Cardiac fibroblast (primary cell): ENCODE measurements around the gene GLRX3.

Experiments used
- DNase-seq, 2 donors: peaks; one replicate each; pipeline versions ENCODE4 v3.0.0 to v3.0.0-alpha.2; 2010; ENCODE audit warnings: low read depth in 2 of 2
- H3K4me3 ChIP-seq, 2 donors: replicated peaks in 1 of 2; 1 replicate in 1 of 2; 2 replicates in 1 of 2; pipeline ENCODE4 v1.5.1; 2011; ENCODE audit warnings: low read depth in 2 of 2, low read length in 2 of 2, mild to moderate bottlenecking in 2 of 2, moderate library complexity in 1 of 2
- CTCF ChIP-seq: IDR thresholded peaks from one replicate; pipeline ENCODE4 v1.5.1; 2011; ENCODE audit warnings: low read depth, mild to moderate bottlenecking, low read length, inconsistent platforms

GLRX3 gene

GRCh38 chr10:130189608-130190054 lies 53.4 kb downstream of the GLRX3 start:
- no peak for DNase-seq
- H3K4me3 ChIP-seq = no peak overlapping the region
- TF ChIP-seq CTCF = no peak

GRCh38 chr10:130190055-130190736 lies 54.0 kb downstream of the GLRX3 start:
- TF ChIP-seq CTCF = peak; percentile 71
- peak overlapping the region; percentile 42 to 58 for H3K4me3 ChIP-seq
- DNase-seq = peak; percentile 84 to 91

- TF ChIP-seq CTCF = no peak
- H3K4me3 ChIP-seq = peak overlapping the region; percentile 42 to 58
- no peak for DNase-seq
Observed at GRCh38 chr10:130190737-130191115, 54.5 kb downstream of the GLRX3 start.

- no peak overlapping the region for H3K4me3 ChIP-seq
- DNase-seq = no peak
Observed at GRCh38 chr10:130191380-130191779, 55.2 kb downstream of the GLRX3 start.

GRCh38 chr10:130192276-130192848 lies 56.2 kb downstream of the GLRX3 start:
- TF ChIP-seq CTCF = no peak
- no peak overlapping the region for H3K4me3 ChIP-seq
- no peak for DNase-seq

More at GRCh38 chr10:130191380-130191779, 55.2 kb downstream of the GLRX3 start:
- TF ChIP-seq CTCF = no peak

GRCh38 chr10:130193033-130193432 lies 56.8 kb downstream of the GLRX3 start:
- TF ChIP-seq CTCF = no peak
- no peak for DNase-seq

More at GRCh38 chr10:130193033-130193432, 56.8 kb downstream of the GLRX3 start:
- H3K4me3 ChIP-seq = no peak overlapping the region
